Dedifferentiated amniotic fluid mesenchymal stem cell (primary cell): ENCODE data around the gene HMHB1.

Source experiments
- DNase-seq: peaks from one replicate; pipeline ENCODE4 v3.0.0-alpha.2; 2016; ENCODE audit errors: extremely low spot score

The HMHB1 gene

DNA sequence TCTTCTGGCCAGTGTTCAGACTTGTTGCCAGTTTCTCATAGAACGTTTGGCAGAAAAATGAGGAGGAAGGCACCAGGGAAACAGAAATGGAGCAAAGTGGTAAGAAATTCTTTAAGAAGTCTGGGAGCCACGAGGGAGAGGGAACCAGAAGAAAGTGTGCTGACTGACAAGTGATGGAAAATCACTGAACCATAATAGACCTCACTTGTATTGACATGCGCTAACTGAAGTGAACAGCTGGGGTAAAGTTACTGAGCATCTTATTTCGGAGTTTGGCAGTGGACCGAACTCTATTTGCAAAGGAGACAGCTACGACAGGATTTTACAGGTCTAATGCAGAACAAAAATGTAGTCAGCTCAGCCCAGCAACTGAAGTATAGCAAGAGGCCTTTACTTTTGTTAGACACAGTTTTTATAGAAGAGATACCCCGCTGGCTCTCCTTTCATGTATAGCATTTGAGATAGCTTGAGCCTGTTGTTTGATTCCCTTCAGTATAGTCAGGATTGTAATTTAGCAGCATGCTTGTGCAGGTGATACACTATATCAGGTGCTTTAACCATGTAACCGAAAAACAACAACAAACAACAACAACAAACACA, 53.6 kb downstream of the HMHB1 start:
- DNase-seq: no peak
